ENCODE results near the gene FADS3. TPM values are rescaled to one million over a fixed set of nuclear protein-coding genes. Genes with fewer than 3 reads are reported as not detected.

The FADS3 gene
- 10 to 100 TPM; 25.2 to 37.6 (median 31.2) TPM for total RNA-seq

- H3K27me3 ChIP-seq: no peaks in the 10 kb centered on the region
- H3K36me3 ChIP-seq: no peaks in the 10 kb centered on the region
- DNase-seq: peak; percentile 90 to 93
- peak within 1 kb of the TSS; percentile 69 to 77 (median 72) for H3K27ac ChIP-seq
- intact Hi-C loops (cut with DNase I): no loop called here
- H3K4me1 ChIP-seq: peaks cover 8 to 35% of the 10 kb centered on the region in 2 donors
- TF ChIP-seq CTCF (IDR thresholded peaks at IDR 0.05) (no peak), POLR2A (IDR thresholded peaks at IDR 0.05) (peak; percentile 59 to 76)
- peak within 1 kb of the TSS; percentile 61 to 88 (median 76) for H3K4me3 ChIP-seq (replicated peaks in 1 of 3)
- 0% methylated on average over 2 to 4 of the region's 96 CpGs for WGBS, 2 donors
- no peaks in the 10 kb centered on the region for H3K9me3 ChIP-seq
Measured at GRCh38 chr11:61891331-61892084, at the start of gene FADS3. Gene FADS3, minus strand, starts transcription at chr11:61891545. Its CDS starts 164 bp downstream, at chr11:61891381.

- 85 to 87% methylated on average over 10 of the region's 10 CpGs for WGBS, 2 donors
Measured at GRCh38 chr11:61940466-61940865, 49.1 kb upstream of the FADS3 start.

GRCh38 chr11:61935861-61936260 is 44.5 kb upstream of the FADS3 start:
- H3K27me3 ChIP-seq: no peaks in the 10 kb centered on the region
- 83 to 87% methylated on average over 2 of the region's 2 CpGs for WGBS, 2 donors
- no peaks in the 10 kb centered on the region for H3K9me3 ChIP-seq
- H3K4me3 ChIP-seq (replicated peaks in 1 of 3): no peak overlapping the region
- intact Hi-C loops (cut with DNase I): no loop called here
- no peak overlapping the region for H3K27ac ChIP-seq
- H3K36me3 ChIP-seq: no peaks in the 10 kb centered on the region
- H3K4me1 ChIP-seq: no peaks in the 10 kb centered on the region
- TF ChIP-seq CTCF (IDR thresholded peaks at IDR 0.05) (no peak), POLR2A (IDR thresholded peaks at IDR 0.05) (no peak)
- DNase-seq: no peak

More at GRCh38 chr11:61940466-61940865, 49.1 kb upstream of the FADS3 start:
- Histone ChIP-seq H3K9me3 (no peaks in the 10 kb centered on the region), H3K4me3 (replicated peaks in 1 of 3) (no peak overlapping the region), H3K4me1 (no peaks in the 10 kb centered on the region), H3K27ac (no peak overlapping the region), H3K36me3 (no peaks in the 10 kb centered on the region), H3K27me3 (no peaks in the 10 kb centered on the region)
- no peak for DNase-seq
- intact Hi-C loops (cut with DNase I): no loop called here
- TF ChIP-seq CTCF (IDR thresholded peaks at IDR 0.05) (no peak), POLR2A (IDR thresholded peaks at IDR 0.05) (no peak)

GRCh38 chr11:61930933-61931332 is 39.6 kb upstream of the FADS3 start:
- Histone ChIP-seq H3K27me3 (no peaks in the 10 kb centered on the region), H3K27ac (no peak overlapping the region), H3K4me3 (replicated peaks in 1 of 3) (no peak overlapping the region), H3K4me1 (no peaks in the 10 kb centered on the region), H3K36me3 (no peaks in the 10 kb centered on the region), H3K9me3 (no peaks in the 10 kb centered on the region)
- WGBS, 2 donors: 83 to 84% methylated on average over 3 of the region's 3 CpGs
- intact Hi-C loops (cut with DNase I): no loop called here
- DNase-seq: no peak
- TF ChIP-seq CTCF (IDR thresholded peaks at IDR 0.05): no peak
- TF ChIP-seq POLR2A (IDR thresholded peaks at IDR 0.05): no peak

- no peak for TF ChIP-seq POLR2A (IDR thresholded peaks at IDR 0.05)
- no peak for TF ChIP-seq CTCF (IDR thresholded peaks at IDR 0.05)
- no peaks in the 10 kb centered on the region for H3K27me3 ChIP-seq
- intact Hi-C loops (cut with DNase I): no loop called here
- no peaks in the 10 kb centered on the region for H3K9me3 ChIP-seq
- no peaks in the 10 kb centered on the region for H3K36me3 ChIP-seq
- H3K4me3 ChIP-seq (replicated peaks in 1 of 3): no peak overlapping the region
- H3K4me1 ChIP-seq: peaks cover 0 to 7% of the 10 kb centered on the region in 2 donors
- H3K27ac ChIP-seq: no peak overlapping the region
- DNase-seq: no peak
Measured at GRCh38 chr11:61928606-61929005, 37.3 kb upstream of the FADS3 start.
